Aorta (tissue), 5 donors: Measurements from ENCODE around the gene FOXN3. TPM values are rescaled to one million over a fixed set of nuclear protein-coding genes. Genes with fewer than 3 reads are reported as not detected.
A peak's percentile ranks its signal among the peaks of the same experiment; 100 is the strongest.

Experiments
- ATAC-seq: fragments of 200-7000 bp; cut with Tn5 transposase; one replicate; pipeline ENCODE4 v1.9.1; 2022; ENCODE audit warnings: moderate library complexity; ENCODE audit not compliant: low FRiP score
- DNase-seq, 2 donors: peaks; one replicate each; pipeline ENCODE4 v3.0.0-alpha.2; 2020
- H3K27ac ChIP-seq, 2 donors: one replicate each; pipeline ENCODE4 v1.5.1; 2013; ENCODE audit warnings: low read length in 2 of 2, mild to moderate bottlenecking in 2 of 2, moderate library complexity in 2 of 2, control low read depth in 1 of 2, inconsistent platforms in 1 of 2, low read depth in 1 of 2
- H3K27me3 ChIP-seq, 2 donors: one replicate each; pipeline ENCODE4 v1.6.1; 2013; ENCODE audit warnings: control low read depth in 1 of 2, low read length in 1 of 2, mild to moderate bottlenecking in 1 of 2, moderate library complexity in 1 of 2; ENCODE audit not compliant: insufficient read depth in 2 of 2, control insufficient read depth in 1 of 2
- H3K36me3 ChIP-seq, 2 donors: one replicate each; pipeline ENCODE4 v1.6.1; 2013; ENCODE audit warnings: control low read depth in 1 of 2, low read length in 1 of 2, mild to moderate bottlenecking in 1 of 2; ENCODE audit not compliant: insufficient read depth in 2 of 2, control insufficient read depth in 1 of 2
- H3K4me1 ChIP-seq, 2 donors: one replicate each; pipeline ENCODE4 v1.6.1; 2013; ENCODE audit warnings: low read length in 2 of 2, control low read depth in 1 of 2, mild to moderate bottlenecking in 1 of 2, moderate library complexity in 1 of 2; ENCODE audit not compliant: insufficient read depth in 2 of 2, control insufficient read depth in 1 of 2
- H3K4me3 ChIP-seq, 2 donors: one replicate each; pipeline ENCODE4 v1.5.1; 2013; ENCODE audit warnings: low read length in 2 of 2, control low read depth in 1 of 2, mild to moderate bottlenecking in 1 of 2
- H3K9me3 ChIP-seq: one replicate; pipeline ENCODE4 v1.6.1; 2013; ENCODE audit warnings: mild to moderate bottlenecking, low read length; ENCODE audit not compliant: control insufficient read depth
- WGBS, 2 donors: extraction: QIAGEN DNeasy Blood & Tissue Kit; methylation state at CpG; one replicate each; pipeline ENCODE4 v1.1.7; 2013; 5-methylcytosine and 5-hydroxymethylcytosine counted together
- intact Hi-C, 2 donors: fragments of 100-400 bp; cut with DNase I; formaldehyde crosslinking; loops; one replicate each; pipeline versions ENCODE4 v1.14.2 to v1.15.0; 2022
- polyA plus RNA-seq, 2 donors: library from polyadenylated mRNA; stranded (reverse); fragments of 200-250 nt; gene quantifications; one replicate each; pipeline ENCODE4 v1.2.3, GENCODE V29; 2013
- total RNA-seq, 2 donors: library from RNA; stranded (reverse); fragmentation: NEBNext Ultra II Directional; extraction: Animal tissue kit (Norgen Biotek cat#: 25700); gene quantifications; one replicate each; pipeline ENCODE4 v1.2.1, GENCODE V29; 2021
- donor health status: healthy with polysubstance abuse.
- donor health status: Bipolar disorder and iron deficiency.
- donor health status: DM: no; HTN: no; CAD: no.
- donor health status: DM: no; HTN: no; CAD: no.
- donor health status: DM: yes; HTN: yes; CAD: no.

FOXN3 gene
- total and polyA plus RNA-seq, 4 donors: 21.4 to 225 (median 101) TPM

DNA sequence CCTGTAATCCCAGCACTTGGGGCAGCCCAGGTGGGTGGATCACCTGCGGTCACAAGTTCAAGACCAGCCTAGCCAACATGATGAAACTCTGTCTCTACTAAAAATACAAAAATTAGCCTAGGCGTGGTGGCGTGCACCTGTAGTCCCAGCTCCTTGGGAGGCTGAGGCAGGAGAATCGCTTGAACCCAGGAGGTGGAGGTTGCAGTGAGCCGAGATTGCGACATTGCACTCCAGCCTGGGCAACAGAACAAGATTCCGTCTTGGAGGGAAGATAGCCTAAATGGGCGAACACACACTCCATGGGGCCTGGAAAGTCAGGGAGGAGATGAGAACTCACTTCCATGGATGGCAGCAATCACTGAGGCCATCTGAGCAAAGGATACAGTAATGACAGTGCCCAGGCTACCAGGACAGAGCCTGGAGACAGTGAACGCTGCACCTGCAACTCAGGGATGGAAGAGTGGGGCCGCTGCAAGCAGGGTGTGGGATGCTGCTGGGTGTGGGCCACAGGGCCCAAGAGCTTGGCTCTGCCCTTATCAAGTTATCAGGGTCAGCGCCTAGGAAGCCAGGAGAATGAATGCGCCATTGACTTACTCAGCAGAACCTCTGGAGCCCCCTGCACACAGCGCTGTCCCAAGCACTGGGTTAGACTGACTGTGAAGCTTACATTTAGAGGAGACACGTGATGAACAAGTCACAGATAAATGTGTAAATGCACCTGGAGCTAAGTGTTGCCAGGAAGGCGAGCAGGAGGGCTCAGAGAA, 28.9 kb downstream of the FOXN3 start:
- WGBS, 2 donors: 83 to 90% methylated on average over 15 of the region's 15 CpGs
- no peaks in the 10 kb centered on the region for H3K9me3 ChIP-seq
- H3K27ac ChIP-seq: no peak overlapping the region
- ATAC-seq: no peak
- no peak overlapping the region for H3K4me3 ChIP-seq
- H3K36me3 ChIP-seq: no peaks in the 10 kb centered on the region
- H3K27me3 ChIP-seq: no peaks in the 10 kb centered on the region
- intact Hi-C loops: no loop called here
- H3K4me1 ChIP-seq: peaks cover 0 to 3% of the 10 kb centered on the region in 2 donors
- no peak for DNase-seq

DNA sequence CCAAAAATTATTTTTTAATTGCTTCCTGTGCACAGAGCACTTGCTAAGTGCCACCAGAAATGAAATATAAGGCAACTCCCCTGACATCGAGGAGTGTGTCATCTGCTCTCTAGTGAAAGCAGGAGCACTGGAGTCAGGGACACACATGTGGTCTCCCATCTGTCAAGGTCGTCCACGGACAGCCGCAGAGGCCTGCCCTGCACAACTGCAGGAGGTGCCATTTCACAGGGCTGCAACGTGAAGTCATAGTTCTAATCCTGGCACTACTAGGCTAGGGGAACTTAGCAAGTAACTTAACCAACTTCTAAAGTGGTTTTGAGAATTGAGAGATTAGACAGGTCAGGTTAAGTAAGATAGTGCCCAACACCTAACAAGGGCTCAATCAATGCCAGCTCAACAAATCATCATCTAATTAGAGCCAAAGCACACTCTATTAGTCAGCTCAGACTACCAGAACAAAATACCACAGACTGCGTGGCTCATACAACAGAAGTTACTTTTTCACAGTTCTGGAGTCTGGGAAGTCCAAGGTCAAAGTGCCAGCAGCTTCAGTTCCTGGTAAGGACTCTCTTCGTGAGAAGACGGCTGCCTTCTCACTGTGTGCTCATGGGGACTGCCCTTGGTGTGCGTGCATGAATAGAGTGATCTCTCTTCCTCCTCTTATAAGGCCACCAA, 30.7 kb downstream of the FOXN3 start:
- no peak for ATAC-seq
- Histone ChIP-seq H3K9me3 (no peaks in the 10 kb centered on the region), H3K4me1 (peaks cover 0 to 4% of the 10 kb centered on the region in 2 donors), H3K27ac (peak overlapping the region in 1 of 2 donors; percentile 6), H3K27me3 (no peaks in the 10 kb centered on the region), H3K36me3 (no peaks in the 10 kb centered on the region), H3K4me3 (no peak overlapping the region)
- DNase-seq: no peak
- intact Hi-C loops: no loop called here
- WGBS, 2 donors: 50 to 56% methylated on average over 9 of the region's 9 CpGs

DNA sequence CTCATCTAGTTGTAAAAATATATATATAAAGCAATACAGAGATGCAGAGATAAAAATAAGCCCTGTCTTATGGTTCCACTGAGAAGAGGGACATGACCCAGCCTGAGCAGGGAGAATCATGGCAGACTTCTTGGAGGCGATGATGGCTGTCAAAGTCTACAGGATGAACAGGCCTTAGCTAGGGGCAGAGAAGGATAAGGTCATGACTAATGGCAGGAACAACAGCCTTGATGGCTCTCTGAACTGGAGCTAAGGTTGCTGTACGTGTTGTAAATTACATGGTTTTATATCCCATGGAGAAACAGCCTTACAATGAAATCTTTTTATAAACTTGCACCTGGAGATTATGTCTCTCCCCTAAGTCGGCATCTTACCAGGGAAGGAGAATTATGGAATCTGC, 32.4 kb downstream of the FOXN3 start:
- Histone ChIP-seq H3K27ac (no peak overlapping the region), H3K27me3 (no peaks in the 10 kb centered on the region), H3K36me3 (no peaks in the 10 kb centered on the region), H3K9me3 (no peaks in the 10 kb centered on the region), H3K4me1 (peaks cover 0 to 4% of the 10 kb centered on the region in 2 donors), H3K4me3 (no peak overlapping the region)
- intact Hi-C loops: no loop called here
- DNase-seq: no peak
- ATAC-seq: no peak
- 94% methylated on average over 3 of the region's 3 CpGs for WGBS, 2 donors

DNA sequence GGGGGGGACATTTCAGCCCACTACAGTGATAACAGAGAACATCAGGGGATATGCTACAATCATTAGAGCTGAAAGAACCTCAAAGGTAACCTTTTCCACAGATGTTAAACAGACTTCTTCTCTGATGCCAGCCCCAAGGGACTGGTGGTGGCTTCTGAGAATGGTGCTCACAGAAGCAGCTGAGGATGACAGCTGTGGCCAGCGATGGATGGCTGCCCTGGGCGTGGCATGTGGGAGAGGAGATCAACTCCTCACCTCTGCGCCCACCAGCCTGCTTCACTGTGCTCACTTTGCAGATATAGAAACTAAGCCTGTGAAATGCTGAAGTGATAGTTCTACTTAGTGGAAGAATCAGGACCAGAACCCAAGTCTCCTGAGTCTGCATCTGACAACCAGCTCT, 33.0 kb downstream of the FOXN3 start:
- H3K27ac ChIP-seq: no peak overlapping the region
- H3K27me3 ChIP-seq: no peaks in the 10 kb centered on the region
- peaks cover 0 to 6% of the 10 kb centered on the region in 2 donors for H3K4me1 ChIP-seq
- intact Hi-C loops: no loop called here
- no peaks in the 10 kb centered on the region for H3K36me3 ChIP-seq
- no peak for ATAC-seq
- DNase-seq: no peak
- no peaks in the 10 kb centered on the region for H3K9me3 ChIP-seq
- no peak overlapping the region for H3K4me3 ChIP-seq
- 96 to 98% methylated on average over 3 of the region's 3 CpGs for WGBS, 2 donors

DNA sequence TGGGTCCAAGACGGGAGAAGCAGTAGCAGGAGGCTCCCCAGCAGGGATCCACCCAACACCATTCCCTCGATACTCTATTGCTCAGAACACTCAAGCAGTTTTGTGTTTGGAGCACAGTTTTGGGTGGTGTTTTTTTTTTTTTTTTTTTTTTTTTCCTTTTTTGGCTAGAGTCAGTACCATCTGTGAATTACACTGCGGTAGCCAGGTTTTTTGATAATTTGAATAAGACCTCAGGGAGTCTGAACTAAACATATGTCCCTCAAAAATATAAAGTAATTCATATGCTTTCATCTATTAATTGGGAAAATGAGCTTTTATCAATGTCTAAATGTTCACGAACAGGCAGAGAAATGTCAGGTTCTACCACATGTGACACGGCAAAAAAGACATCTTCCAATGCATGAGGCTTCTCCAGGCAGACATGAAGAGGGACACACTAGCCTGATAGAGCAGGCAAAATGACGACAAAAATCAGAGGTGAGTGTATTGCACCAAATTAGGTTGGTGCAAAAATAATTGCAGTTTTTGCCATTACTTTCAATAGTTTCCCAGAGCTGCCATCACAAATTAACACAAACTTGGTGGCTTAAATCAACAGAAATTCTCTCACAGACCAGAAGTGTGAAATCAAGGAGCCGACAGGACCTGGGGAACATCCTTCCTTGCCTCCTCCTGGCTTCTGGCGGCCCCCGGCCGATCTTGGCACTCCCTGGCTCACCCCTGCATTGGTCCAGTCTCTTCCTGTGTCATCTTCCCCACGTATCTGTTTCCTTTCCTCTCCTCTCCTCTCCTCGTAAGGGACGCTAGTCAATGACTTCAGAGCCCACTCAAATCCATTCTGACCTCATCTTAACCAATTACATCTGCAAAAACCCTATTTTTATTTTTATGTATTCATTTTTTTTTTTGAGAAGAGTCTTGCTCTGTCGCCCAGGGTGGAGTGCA, 33.9 kb downstream of the FOXN3 start:
- no peak for ATAC-seq
- no peak for DNase-seq
- WGBS, 2 donors: 91 to 92% methylated on average over 14 of the region's 14 CpGs

DNA sequence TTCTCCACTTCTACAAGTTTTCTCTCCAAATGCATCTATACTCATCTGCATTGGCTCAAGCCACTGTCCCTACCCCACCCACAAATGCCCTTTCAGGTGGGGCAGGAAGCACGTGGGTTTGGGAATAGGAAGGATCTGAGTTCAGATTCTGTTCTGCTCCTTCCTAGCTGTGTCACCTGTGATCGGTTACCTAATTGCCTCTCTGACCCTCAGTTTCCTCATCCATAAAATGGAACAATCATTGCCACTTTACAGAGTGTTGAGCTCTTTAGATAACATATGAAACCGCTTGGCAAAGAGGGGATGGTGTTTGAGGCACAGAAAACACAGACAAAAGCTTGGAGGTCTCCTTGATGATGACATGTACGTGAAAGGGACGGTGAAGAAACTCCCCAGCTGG, 34.5 kb downstream of the FOXN3 start:
- ATAC-seq (no peak), DNase-seq (no peak)
- no peaks in the 10 kb centered on the region for H3K9me3 ChIP-seq
- H3K4me1 ChIP-seq: peaks cover 0 to 6% of the 10 kb centered on the region in 2 donors
- H3K27ac ChIP-seq: no peak overlapping the region
- 95 to 96% methylated on average over 5 of the region's 5 CpGs for WGBS, 2 donors
- H3K36me3 ChIP-seq: no peaks in the 10 kb centered on the region
- H3K4me3 ChIP-seq: no peak overlapping the region
- intact Hi-C loops: no loop called here
- no peaks in the 10 kb centered on the region for H3K27me3 ChIP-seq

More for the DNA sequence above, 33.9 kb downstream of the FOXN3 start:
- intact Hi-C loops: no loop called here
- H3K36me3 ChIP-seq: no peaks in the 10 kb centered on the region
- H3K4me3 ChIP-seq: no peak overlapping the region
- no peaks in the 10 kb centered on the region for H3K9me3 ChIP-seq
- no peaks in the 10 kb centered on the region for H3K27me3 ChIP-seq
- peaks cover 0 to 6% of the 10 kb centered on the region in 2 donors for H3K4me1 ChIP-seq
- no peak overlapping the region for H3K27ac ChIP-seq

DNA sequence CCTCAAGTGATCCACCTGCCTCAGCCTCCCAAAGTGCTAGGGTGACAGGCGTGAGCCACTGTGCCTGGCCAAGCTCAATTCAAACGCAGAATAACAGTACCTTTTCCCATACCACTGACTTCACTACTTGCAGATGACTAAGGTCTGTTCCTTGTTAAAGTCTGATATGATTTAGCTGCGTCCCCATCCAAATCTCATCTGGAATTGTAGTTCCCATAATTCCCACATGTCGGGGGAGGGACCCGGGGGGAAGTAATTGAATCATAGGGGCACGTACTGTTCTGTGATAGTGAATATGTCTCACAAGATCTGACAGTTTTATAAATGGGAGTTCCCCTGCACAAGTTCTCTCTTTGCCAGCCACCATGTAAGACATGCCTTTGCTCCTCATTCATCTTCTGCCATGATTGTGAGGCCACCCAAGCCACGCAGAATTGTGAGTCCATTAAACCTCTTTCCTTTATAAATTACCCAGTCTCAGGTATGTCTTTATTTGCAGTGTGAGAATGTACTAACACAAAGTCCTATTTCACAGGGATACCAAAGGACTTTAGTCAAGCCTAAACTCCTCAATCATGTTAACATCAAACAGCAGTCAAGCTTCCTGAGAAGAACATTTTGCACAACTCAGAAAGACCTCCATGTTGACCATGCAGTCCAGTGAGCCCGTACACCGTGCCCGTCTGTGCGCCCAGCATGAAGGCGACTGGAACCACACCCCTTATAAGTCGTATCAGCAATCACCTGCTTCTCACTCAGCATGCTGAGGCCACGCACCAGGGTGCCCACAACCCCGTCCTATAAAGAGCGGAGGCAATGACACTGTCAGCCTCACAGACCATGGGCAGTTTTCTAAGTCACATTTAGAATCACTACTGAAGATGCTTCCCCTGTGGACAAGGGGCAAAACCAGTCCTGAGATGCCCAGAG, 36.9 kb downstream of the FOXN3 start:
- intact Hi-C loops: no loop called here
- H3K27ac ChIP-seq: no peak overlapping the region
- 93 to 94% methylated on average over 16 of the region's 16 CpGs for WGBS, 2 donors

DNA sequence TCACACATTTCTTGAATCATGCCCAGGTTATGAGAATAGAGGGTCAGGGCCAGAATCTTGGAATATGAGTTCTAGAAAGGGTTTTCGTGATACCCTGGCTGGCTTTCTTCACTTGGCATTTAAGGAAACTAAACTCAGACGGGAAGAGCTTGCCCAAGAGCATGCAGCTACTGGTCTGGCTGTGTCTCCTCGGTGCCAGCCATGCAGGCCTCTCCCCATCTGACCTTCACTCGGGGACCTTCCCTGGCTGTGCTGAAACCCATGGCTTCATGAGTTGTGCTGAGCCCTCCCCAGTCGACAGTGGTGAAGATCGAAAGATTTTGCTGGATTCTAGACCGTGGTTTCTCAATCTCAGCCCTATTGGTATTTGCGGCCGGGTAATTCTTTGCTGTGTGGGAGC, 38.0 kb downstream of the FOXN3 start:
- Histone ChIP-seq H3K27ac (peak overlapping the region in 1 of 2 donors; percentile 88), H3K4me3 (no peak overlapping the region), H3K27me3 (no peaks in the 10 kb centered on the region), H3K4me1 (peaks cover 0 to 6% of the 10 kb centered on the region in 2 donors), H3K9me3 (no peaks in the 10 kb centered on the region), H3K36me3 (no peaks in the 10 kb centered on the region)
- ATAC-seq (peak; percentile 24), DNase-seq (no peak)
- intact Hi-C loops: no loop called here
- 31% methylated on average over 9 of the region's 9 CpGs for WGBS, 2 donors

More for the DNA sequence above, 36.9 kb downstream of the FOXN3 start:
- no peaks in the 10 kb centered on the region for H3K9me3 ChIP-seq
- ATAC-seq (no peak), DNase-seq (no peak)
- no peak overlapping the region for H3K4me3 ChIP-seq
- H3K27me3 ChIP-seq: no peaks in the 10 kb centered on the region
- H3K4me1 ChIP-seq: peaks cover 0 to 6% of the 10 kb centered on the region in 2 donors
- no peaks in the 10 kb centered on the region for H3K36me3 ChIP-seq
